Nephron progenitor cell (in vitro differentiated cells): Measurements from ENCODE around the gene KCNQ1.
A peak's percentile ranks its signal among the peaks of the same experiment; 100 is the strongest.

ENCODE experiments used
- DNase-seq: peaks from one replicate; pipeline ENCODE4 v3.0.0; 2021
- H3K27ac Mint-ChIP-seq: 2 replicates; pipeline ENCODE4 v1.8.0; 2021; ENCODE audit warnings: mild to moderate bottlenecking, moderate library complexity, mixed read lengths
- H3K27me3 Mint-ChIP-seq: 2 replicates; pipeline ENCODE4 v1.8.0; 2021; ENCODE audit warnings: mild to moderate bottlenecking, low read depth, mixed read lengths; ENCODE audit not compliant: poor library complexity
- H3K36me3 Mint-ChIP-seq: 2 replicates; pipeline ENCODE4 v1.8.0; 2021; ENCODE audit warnings: low read depth, mixed read lengths
- H3K4me1 Mint-ChIP-seq: 2 replicates; pipeline ENCODE4 v1.8.0; 2021; ENCODE audit warnings: mixed read lengths
- H3K4me3 Mint-ChIP-seq: 2 replicates; pipeline ENCODE4 v1.8.0; 2021; ENCODE audit warnings: mild to moderate bottlenecking, moderate library complexity, mixed read lengths
- H3K9me3 Mint-ChIP-seq: 2 replicates; pipeline ENCODE4 v1.8.0; 2021; ENCODE audit warnings: mild to moderate bottlenecking, moderate library complexity, mixed read lengths
- TF ChIP-seq, protein P1 (sequence below): fragments of 200-600 bp; sonication (generic); IDR thresholded peaks from 2 replicates; pipeline ENCODE4 v1.5.0; 2021; ENCODE audit warnings: antibody characterized with exemption

The KCNQ1 gene

DNA sequence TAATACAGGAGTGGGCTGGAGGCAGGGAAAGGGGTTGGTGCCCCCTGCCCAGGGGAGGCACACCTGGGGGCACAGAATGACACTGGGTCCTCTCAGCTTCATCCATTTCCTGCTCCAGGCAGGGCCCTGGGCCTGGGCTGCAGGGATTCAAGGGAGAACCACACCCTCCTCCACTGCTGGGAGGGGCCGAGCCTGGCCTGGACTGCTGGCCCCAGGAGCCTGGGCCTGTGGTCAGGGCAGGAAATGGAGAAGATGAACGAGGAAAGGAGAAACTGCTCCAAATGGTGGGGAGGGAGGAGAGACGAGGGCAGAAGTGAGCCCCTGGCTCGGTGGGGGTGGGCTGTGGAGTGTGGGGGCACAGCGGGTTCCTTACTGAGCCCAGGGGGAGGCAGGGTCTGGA is 293.1 kb downstream of the KCNQ1 start:
- peaks cover 3% of the 10 kb centered on the region for H3K9me3 Mint-ChIP-seq
- H3K27ac Mint-ChIP-seq: no peak overlapping the region
- H3K27me3 Mint-ChIP-seq: peaks cover 14% of the 10 kb centered on the region
- TF ChIP-seq, protein P1, sequence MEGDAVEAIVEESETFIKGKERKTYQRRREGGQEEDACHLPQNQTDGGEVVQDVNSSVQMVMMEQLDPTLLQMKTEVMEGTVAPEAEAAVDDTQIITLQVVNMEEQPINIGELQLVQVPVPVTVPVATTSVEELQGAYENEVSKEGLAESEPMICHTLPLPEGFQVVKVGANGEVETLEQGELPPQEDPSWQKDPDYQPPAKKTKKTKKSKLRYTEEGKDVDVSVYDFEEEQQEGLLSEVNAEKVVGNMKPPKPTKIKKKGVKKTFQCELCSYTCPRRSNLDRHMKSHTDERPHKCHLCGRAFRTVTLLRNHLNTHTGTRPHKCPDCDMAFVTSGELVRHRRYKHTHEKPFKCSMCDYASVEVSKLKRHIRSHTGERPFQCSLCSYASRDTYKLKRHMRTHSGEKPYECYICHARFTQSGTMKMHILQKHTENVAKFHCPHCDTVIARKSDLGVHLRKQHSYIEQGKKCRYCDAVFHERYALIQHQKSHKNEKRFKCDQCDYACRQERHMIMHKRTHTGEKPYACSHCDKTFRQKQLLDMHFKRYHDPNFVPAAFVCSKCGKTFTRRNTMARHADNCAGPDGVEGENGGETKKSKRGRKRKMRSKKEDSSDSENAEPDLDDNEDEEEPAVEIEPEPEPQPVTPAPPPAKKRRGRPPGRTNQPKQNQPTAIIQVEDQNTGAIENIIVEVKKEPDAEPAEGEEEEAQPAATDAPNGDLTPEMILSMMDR: no peak
- no peak overlapping the region for H3K4me3 Mint-ChIP-seq
- DNase-seq: no peak
- peaks cover 59% of the 10 kb centered on the region for H3K4me1 Mint-ChIP-seq
- no peaks in the 10 kb centered on the region for H3K36me3 Mint-ChIP-seq

DNA sequence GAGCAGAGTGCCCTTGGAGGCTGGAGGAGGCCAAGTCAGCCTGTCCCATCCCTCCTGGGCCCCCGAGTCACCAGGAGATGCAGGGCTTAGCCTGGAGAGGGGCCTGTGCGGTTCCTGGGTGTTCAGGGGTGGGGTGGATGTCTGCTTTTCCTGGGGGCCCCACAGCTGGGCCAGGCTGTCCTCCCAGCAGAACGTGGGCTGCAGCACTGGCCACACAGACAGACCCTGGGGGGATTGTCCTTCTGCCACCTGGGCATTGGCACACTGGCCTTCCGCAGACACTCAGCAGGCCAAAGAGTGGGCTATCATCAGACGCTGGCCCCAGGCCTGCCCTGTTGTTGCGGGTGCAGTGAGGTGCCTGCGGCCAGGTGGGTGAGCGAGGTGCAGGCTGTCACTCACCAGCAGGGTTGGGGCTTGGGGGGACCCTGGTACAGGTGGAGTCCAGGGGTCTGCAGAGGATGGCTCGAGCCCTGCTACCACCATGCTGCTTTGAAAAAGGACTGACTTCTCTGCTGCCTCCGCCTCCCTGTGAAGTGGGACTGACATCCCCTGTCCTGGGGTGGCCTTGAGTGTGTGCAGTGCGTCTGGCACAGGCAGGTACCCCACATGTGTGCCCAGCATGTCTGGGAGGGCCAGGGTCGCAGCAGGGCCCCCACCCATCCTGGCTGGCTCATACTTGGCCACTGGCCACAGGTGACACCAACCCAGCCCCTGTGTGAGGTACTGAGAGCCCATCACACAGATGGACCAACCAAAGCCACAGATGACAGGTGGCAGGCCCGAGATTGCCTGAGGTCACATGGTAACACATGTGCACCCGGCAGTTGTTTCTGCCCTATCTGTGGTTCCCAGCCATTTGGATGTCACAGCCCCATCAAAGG is 294.0 kb downstream of the KCNQ1 start:
- H3K4me1 Mint-ChIP-seq: peaks cover 55% of the 10 kb centered on the region
- H3K4me3 Mint-ChIP-seq: no peak overlapping the region
- peaks cover 3% of the 10 kb centered on the region for H3K9me3 Mint-ChIP-seq
- peaks cover 13% of the 10 kb centered on the region for H3K27me3 Mint-ChIP-seq
- no peak for DNase-seq
- TF ChIP-seq, protein P1: no peak
- no peaks in the 10 kb centered on the region for H3K36me3 Mint-ChIP-seq
- no peak overlapping the region for H3K27ac Mint-ChIP-seq

DNA sequence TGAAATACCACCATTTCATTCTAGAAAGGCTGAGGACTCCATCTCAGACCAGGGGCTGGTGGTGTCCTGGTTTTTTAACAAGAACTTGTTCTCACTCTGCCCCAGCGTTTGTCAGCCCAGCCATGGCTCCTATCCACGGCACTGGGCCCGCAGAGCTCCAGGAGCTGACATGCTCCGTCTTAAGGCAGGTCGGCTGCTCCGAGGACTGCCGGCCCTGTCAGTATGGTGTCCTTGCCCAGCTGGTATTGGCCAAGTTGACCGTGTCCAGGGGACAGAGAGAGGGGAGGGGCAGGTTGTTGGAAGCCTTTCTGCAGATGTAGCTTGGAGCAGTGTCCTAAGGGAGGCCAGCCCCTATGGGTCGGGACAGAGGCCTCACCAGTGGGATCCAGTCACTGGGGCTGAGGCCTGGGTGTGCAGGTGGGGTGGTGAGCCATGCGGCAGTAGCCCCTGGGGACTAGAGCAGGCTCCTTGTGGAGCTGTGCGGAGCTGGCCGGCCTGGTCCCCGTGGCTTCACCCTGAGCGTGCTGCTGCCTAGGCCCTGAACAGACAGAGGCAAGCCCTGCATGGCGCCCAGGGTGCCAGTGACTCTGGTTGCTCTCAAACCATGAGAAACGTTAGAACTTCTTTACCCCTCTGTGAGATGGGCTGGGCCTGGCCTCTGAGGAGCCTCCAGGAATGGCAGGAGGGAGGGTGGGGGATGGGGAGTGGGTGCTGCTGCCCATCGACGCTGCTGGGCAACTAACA is 294.9 kb downstream of the KCNQ1 start:
- Mint-ChIP-seq H3K36me3 (no peaks in the 10 kb centered on the region), H3K9me3 (peaks cover 3% of the 10 kb centered on the region), H3K27me3 (peaks cover 17% of the 10 kb centered on the region), H3K27ac (no peak overlapping the region), H3K4me3 (no peak overlapping the region), H3K4me1 (peaks cover 50% of the 10 kb centered on the region)
- DNase-seq: no peak
- TF ChIP-seq, protein P1: no peak

DNA sequence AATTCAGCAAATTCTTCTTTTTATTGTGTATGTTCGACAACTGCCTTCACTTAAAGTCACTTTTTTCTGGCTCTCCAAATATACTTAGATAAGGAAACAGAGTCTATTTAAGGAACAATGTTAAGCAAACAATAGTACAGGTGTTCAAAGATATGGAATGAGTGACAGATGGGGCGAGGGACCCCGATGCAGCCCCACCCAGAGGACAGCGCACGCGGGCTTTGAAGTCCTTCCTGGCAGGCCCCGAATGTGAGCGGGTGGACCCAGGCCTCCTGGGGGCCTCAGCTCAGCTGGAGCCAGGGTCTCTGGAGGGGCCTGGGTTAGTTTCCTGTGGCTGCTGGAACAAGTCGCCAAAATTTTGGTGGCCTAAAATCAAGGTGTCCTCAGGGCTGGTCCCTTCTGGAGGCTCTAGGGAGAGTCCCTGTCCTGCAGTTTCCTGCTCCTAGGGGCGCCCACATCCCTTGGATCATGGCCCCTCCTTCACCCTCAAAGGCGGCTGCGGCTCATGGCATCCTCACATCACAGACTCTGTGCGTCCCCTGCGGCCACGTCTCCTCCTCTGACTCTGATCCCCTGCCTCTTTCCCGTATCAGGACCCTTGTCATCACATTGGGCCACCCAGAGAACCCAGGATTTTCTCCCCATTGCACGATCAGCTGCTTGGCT is 295.6 kb downstream of the KCNQ1 start:
- Mint-ChIP-seq H3K4me3 (no peak overlapping the region), H3K9me3 (peaks cover 3% of the 10 kb centered on the region), H3K36me3 (no peaks in the 10 kb centered on the region), H3K4me1 (peaks cover 46% of the 10 kb centered on the region), H3K27me3 (peaks cover 17% of the 10 kb centered on the region), H3K27ac (no peak overlapping the region)
- TF ChIP-seq, protein P1: no peak
- DNase-seq: no peak

DNA sequence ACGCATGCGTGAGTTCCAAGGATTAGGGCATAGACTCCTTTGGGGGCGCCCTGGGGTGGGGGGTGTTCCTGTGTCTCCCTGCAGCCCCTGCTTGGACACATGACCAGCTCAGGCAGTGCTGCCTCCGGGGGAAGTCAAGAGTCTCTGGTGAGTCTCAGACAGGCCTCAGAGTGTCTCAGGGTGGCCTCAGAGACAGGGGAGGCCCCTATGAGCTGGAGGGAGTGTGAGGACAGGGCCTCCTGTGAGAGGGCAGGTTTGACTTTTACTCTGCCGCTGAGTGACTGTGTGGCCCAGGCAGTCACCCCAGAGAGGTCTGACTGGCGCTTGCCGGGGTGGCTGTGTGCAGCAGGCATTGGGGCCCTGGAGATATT is 296.2 kb downstream of the KCNQ1 start:
- H3K27me3 Mint-ChIP-seq: peaks cover 17% of the 10 kb centered on the region
- DNase-seq: peak; percentile 1
- H3K27ac Mint-ChIP-seq: no peak overlapping the region
- H3K36me3 Mint-ChIP-seq: no peaks in the 10 kb centered on the region
- no peak overlapping the region for H3K4me3 Mint-ChIP-seq
- peaks cover 41% of the 10 kb centered on the region for H3K4me1 Mint-ChIP-seq
- H3K9me3 Mint-ChIP-seq: peaks cover 3% of the 10 kb centered on the region
- TF ChIP-seq, protein P1: no peak
